ENCODE measurements around the gene QPRT.

The QPRT gene

GRCh38 chr16:29662000-29662728, 16.8 kb upstream of the QPRT start:
- in situ Hi-C loops (cut with HindIII; ENCODE audit: low pct_ligation_motif_present, low sequenced_read_pairs): no loop called here
- Histone ChIP-seq H3K4me3 (ENCODE audit: low read depth, low read length) (no peak overlapping the region), H3K36me3 (replicated peaks) (no peaks in the 10 kb centered on the region), H3K27me3 (replicated peaks) (no peaks in the 10 kb centered on the region), H3K27ac (no peak overlapping the region)
- DNase-seq: no peak
- TF ChIP-seq CTCF (IDR thresholded peaks at IDR 0.05; ENCODE audit: low read depth, low read length, missing control alignments): no peak

GRCh38 chr16:29662729-29663015, 16.3 kb upstream of the QPRT start:
- Histone ChIP-seq H3K36me3 (replicated peaks) (no peaks in the 10 kb centered on the region), H3K4me3 (ENCODE audit: low read depth, low read length) (no peak overlapping the region), H3K27me3 (replicated peaks) (no peaks in the 10 kb centered on the region), H3K27ac (no peak overlapping the region)
- in situ Hi-C loops (cut with HindIII; ENCODE audit: low pct_ligation_motif_present, low sequenced_read_pairs): no loop called here
- TF ChIP-seq CTCF (IDR thresholded peaks at IDR 0.05; ENCODE audit: low read depth, low read length, missing control alignments): no peak
- DNase-seq: no peak

- TF ChIP-seq CTCF (IDR thresholded peaks at IDR 0.05; ENCODE audit: low read depth, low read length, missing control alignments): no peak
- in situ Hi-C loops (cut with HindIII; ENCODE audit: low pct_ligation_motif_present, low sequenced_read_pairs): no loop called here
- DNase-seq: no peak
- Histone ChIP-seq H3K4me3 (ENCODE audit: low read depth, low read length) (no peak within 1 kb of the TSS), H3K36me3 (replicated peaks) (no peaks in the 10 kb centered on the region), H3K27ac (no peak within 1 kb of the TSS), H3K27me3 (replicated peaks) (no peaks in the 10 kb centered on the region)
These were observed 15.8 kb upstream of the QPRT start, which contains the start of gene SPN for GRCh38 chr16:29663016-29663806. Gene SPN, plus strand, starts transcription at chr16:29663247. Its CDS starts 482 bp downstream, at chr16:29663729.

- no peak for TF ChIP-seq CTCF (IDR thresholded peaks at IDR 0.05; ENCODE audit: low read depth, low read length, missing control alignments)
- Histone ChIP-seq H3K27me3 (replicated peaks) (no peaks in the 10 kb centered on the region), H3K36me3 (replicated peaks) (no peaks in the 10 kb centered on the region), H3K27ac (no peak overlapping the region), H3K4me3 (ENCODE audit: low read depth, low read length) (no peak overlapping the region)
- no peak for DNase-seq
- in situ Hi-C loops (cut with HindIII; ENCODE audit: low pct_ligation_motif_present, low sequenced_read_pairs): no loop called here
These were observed 15.2 kb upstream of the QPRT start for GRCh38 chr16:29663807-29664090.

- H3K4me3 ChIP-seq (ENCODE audit: low read depth, low read length): no peak overlapping the region
- H3K27ac ChIP-seq: no peak overlapping the region
- no peak for DNase-seq
- H3K27me3 ChIP-seq (replicated peaks): no peaks in the 10 kb centered on the region
- in situ Hi-C loops (cut with HindIII; ENCODE audit: low pct_ligation_motif_present, low sequenced_read_pairs): no loop called here
- no peak for TF ChIP-seq CTCF (IDR thresholded peaks at IDR 0.05; ENCODE audit: low read depth, low read length, missing control alignments)
- H3K36me3 ChIP-seq (replicated peaks): no peaks in the 10 kb centered on the region
These were observed 14.7 kb upstream of the QPRT start for GRCh38 chr16:29664091-29664921.
